ENCODE measurements around the gene MTUS2. TPM values are rescaled to one million over a fixed set of nuclear protein-coding genes. Genes with fewer than 3 reads are reported as not detected.

The MTUS2 gene
- total and polyA plus RNA-seq, 2 of the 8 experiments (the other 6 are each of a cell fraction or from before 2014, with no cell fraction given): 0.18 to 0.80 TPM

- TF ChIP-seq KDM4A (IDR thresholded peaks at IDR 0.05; ENCODE audit: low read depth, low read length, severe bottlenecking) (no peak), RNF2 (IDR thresholded peaks at IDR 0.05; ENCODE audit: borderline replicate concordance, low read depth, low read length, missing control alignments, poor library complexity, severe bottlenecking) (no peak)
Measured at GRCh38 chr13:28796938-28797257, 23.2 kb upstream of the MTUS2 start (continued).
